A673 (cell line): ENCODE results near the gene ANKMY1.

Source experiments
- EZH2 ChIP-seq: fragments of 200-600 bp; sonication (generic); IDR thresholded peaks from 2 replicates; pipeline ENCODE4 v1.6.1; 2017; ENCODE audit warnings: borderline replicate concordance, low read depth, mild to moderate bottlenecking, mixed read lengths, antibody characterized with exemption, low read length; ENCODE audit not compliant: poor library complexity, severe bottlenecking
- TF ChIP-seq, protein P1 (sequence below): fragments of 300-800, 200-600 bp; sonication (generic); conservative IDR thresholded peaks from 2 replicates; pipeline ENCODE4 v1.5.1; 2017; ENCODE audit warnings: low read depth, mild to moderate bottlenecking, antibody characterized with exemption, low read length, moderate library complexity, mixed read lengths

DNA sequence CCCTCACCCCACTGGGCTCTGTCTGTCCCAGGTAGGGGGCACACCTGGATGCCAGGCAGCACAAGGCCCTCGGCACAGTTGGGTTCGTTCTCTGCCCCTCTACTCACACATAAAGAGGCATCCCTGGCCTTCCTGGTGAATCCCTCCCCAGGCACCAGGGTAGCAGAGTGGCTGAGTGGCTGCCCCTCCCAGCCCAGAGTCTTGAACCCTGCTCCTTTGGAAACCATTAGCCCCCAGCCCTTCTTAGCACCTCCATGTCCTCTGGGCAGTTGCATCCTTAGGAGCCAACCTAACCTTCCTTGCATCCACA is 120.3 kb downstream of the ANKMY1 start:
- TF ChIP-seq EZH2 = no peak
- TF ChIP-seq, protein P1, sequence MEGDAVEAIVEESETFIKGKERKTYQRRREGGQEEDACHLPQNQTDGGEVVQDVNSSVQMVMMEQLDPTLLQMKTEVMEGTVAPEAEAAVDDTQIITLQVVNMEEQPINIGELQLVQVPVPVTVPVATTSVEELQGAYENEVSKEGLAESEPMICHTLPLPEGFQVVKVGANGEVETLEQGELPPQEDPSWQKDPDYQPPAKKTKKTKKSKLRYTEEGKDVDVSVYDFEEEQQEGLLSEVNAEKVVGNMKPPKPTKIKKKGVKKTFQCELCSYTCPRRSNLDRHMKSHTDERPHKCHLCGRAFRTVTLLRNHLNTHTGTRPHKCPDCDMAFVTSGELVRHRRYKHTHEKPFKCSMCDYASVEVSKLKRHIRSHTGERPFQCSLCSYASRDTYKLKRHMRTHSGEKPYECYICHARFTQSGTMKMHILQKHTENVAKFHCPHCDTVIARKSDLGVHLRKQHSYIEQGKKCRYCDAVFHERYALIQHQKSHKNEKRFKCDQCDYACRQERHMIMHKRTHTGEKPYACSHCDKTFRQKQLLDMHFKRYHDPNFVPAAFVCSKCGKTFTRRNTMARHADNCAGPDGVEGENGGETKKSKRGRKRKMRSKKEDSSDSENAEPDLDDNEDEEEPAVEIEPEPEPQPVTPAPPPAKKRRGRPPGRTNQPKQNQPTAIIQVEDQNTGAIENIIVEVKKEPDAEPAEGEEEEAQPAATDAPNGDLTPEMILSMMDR = no peak
